Cerebellar nuclear complex (tissue), 1 donor: ENCODE results near the gene OR52K2.
"Not testable (repeated sequence)": the region's sequence is repeated elsewhere in the genome, so short reads cannot be mapped to it uniquely, and the experiment has no call there.

Experiments
- DNase-seq, 2 experiments: peaks; one replicate each; lab custom pipeline; 2025; lab: John Stamatoyannopoulos, UW

The OR52K2 gene

GRCh38 chr11:4480577-4481239 lies 31.6 kb downstream of the OR52K2 start:
- DNase-seq, result no peak

DNA sequence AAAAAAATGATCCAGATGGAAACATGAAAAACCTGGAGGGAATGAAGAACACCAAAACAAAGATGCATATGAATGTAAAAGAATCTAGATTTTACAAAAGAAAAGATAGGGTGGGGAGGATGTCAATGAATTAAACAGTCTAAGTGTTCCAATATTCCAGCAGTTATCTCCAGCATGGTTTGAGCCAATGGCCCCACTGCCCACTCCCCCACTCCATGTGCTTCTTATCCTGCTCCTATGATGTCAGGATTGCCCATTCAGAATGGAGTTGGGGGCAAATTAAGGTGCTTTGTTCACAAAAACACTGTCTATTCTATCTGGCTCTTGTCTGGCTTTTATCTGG lies 32.1 kb downstream of the OR52K2 start:
- no peak for DNase-seq

GRCh38 chr11:4482445-4482844 lies 33.4 kb downstream of the OR52K2 start, which contains the start of gene OR52K1:
TSS of gene OR52K1 (plus strand) at chr11:4482646. CDS start at chr11:4488901, 6,255 bp downstream.
- no peak for DNase-seq

GRCh38 chr11:4484310-4484709 lies 35.2 kb downstream of the OR52K2 start:
- DNase-seq, result no peak

DNA sequence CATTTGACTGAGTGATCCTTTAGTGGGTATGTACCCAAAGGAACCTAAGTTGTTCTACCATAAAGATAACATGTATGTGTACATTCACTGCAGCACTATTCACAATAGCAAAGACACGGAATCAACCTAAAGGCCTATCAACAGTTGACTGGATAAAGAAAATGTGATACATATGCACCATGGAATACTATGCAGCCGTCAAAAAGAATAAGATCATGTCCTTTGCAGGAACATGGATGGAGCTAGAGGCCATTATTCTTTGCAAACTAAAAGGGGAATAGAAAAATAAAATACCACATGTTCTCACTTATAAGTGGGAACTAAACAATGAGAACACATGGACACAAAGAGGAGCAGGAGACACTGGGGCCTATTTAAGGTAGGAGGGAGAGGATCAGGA lies 42.3 kb downstream of the OR52K2 start:
- not testable (repeated sequence) for DNase-seq

- no peak for DNase-seq
Observed at GRCh38 chr11:4491878-4492606, 42.9 kb downstream of the OR52K2 start.

GRCh38 chr11:4493480-4493818 lies 44.4 kb downstream of the OR52K2 start:
- no peak for DNase-seq

GRCh38 chr11:4495487-4495886 lies 46.4 kb downstream of the OR52K2 start:
- DNase-seq, result no peak

GRCh38 chr11:4495986-4496385 lies 46.9 kb downstream of the OR52K2 start:
- DNase-seq, result no peak

- no peak for DNase-seq
Observed at GRCh38 chr11:4496557-4497248, 47.6 kb downstream of the OR52K2 start.
